ENCODE data around the gene SASH1.

Gene SASH1

GRCh38 chr6:148563066-148563465 is 220.4 kb downstream of the SASH1 start:
- DNase-seq (ENCODE audit: low read depth), result no peak
- no peak for TF ChIP-seq CTCF (conservative IDR thresholded peaks at IDR 0.05; ENCODE audit: low read depth, low read length)
- H3K4me3 ChIP-seq (ENCODE audit: low read length), result no peak overlapping the region

GRCh38 chr6:148564494-148565035 is 221.9 kb downstream of the SASH1 start:
- no peak overlapping the region for H3K4me3 ChIP-seq (ENCODE audit: low read length)
- TF ChIP-seq CTCF (conservative IDR thresholded peaks at IDR 0.05; ENCODE audit: low read depth, low read length), result no peak
- DNase-seq (ENCODE audit: low read depth), result no peak

GRCh38 chr6:148565321-148565926 is 222.8 kb downstream of the SASH1 start:
- TF ChIP-seq CTCF (conservative IDR thresholded peaks at IDR 0.05; ENCODE audit: low read depth, low read length), result no peak
- no peak for DNase-seq (ENCODE audit: low read depth)
- no peak overlapping the region for H3K4me3 ChIP-seq (ENCODE audit: low read length)

DNA sequence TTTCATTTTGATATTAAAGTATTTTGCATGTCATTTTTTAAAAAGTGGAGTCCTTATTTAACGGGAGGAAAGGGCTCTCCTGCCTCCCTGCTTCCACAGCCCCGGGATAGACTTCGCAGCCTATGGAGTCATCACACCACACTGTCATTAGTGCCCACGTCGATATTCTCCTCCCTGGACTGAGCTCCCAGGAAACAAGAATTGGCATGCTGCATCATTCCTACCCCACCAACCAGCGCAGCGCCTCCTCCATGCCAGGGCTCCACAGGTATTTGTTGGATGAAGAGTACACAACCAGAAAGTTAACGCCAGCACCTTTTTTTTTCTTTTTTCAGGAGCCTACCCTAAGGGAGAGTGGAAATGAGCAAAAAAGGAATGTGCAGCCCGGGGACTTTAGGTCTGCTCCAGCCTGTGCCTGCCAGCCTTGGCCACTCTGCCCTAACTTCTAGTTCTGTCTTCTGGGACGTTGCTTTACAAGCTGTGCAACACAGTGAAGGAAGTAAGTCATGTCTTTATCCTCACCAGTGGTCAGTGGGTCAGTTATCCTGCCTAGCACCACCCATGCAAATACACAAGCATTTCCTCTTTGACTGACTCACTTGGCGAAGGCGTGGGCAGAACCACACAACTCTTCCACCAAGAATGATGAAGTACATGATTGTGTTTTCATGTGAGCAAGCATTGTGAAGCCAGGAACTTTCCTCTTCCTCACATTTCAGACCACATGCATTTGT is 223.5 kb downstream of the SASH1 start:
- DNase-seq (ENCODE audit: low read depth), result peak; percentile 20
- no peak for TF ChIP-seq CTCF (conservative IDR thresholded peaks at IDR 0.05; ENCODE audit: low read depth, low read length)

GRCh38 chr6:148566664-148567350 is 224.2 kb downstream of the SASH1 start:
- no peak overlapping the region for H3K4me3 ChIP-seq (ENCODE audit: low read length)
- TF ChIP-seq CTCF (conservative IDR thresholded peaks at IDR 0.05; ENCODE audit: low read depth, low read length), result no peak
- no peak for DNase-seq (ENCODE audit: low read depth)

More for the DNA sequence above, 223.5 kb downstream of the SASH1 start:
- no peak overlapping the region for H3K4me3 ChIP-seq (ENCODE audit: low read length)

GRCh38 chr6:148570456-148570855 is 227.8 kb downstream of the SASH1 start:
- no peak for DNase-seq (ENCODE audit: low read depth)
- H3K4me3 ChIP-seq (ENCODE audit: low read length), result no peak overlapping the region
- no peak for TF ChIP-seq CTCF (conservative IDR thresholded peaks at IDR 0.05; ENCODE audit: low read depth, low read length)
